ENCODE measurements around the gene PRR5L. TPM values are rescaled to one million over a fixed set of nuclear protein-coding genes. Genes with fewer than 3 reads are reported as not detected.

Gene PRR5L, protein sequence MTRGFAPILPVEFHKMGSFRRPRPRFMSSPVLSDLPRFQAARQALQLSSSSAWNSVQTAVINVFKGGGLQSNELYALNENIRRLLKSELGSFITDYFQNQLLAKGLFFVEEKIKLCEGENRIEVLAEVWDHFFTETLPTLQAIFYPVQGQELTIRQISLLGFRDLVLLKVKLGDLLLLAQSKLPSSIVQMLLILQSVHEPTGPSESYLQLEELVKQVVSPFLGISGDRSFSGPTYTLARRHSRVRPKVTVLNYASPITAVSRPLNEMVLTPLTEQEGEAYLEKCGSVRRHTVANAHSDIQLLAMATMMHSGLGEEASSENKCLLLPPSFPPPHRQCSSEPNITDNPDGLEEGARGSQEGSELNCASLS
- total RNA-seq, result 1.4 and 2.9 TPM in 2 replicates

DNA sequence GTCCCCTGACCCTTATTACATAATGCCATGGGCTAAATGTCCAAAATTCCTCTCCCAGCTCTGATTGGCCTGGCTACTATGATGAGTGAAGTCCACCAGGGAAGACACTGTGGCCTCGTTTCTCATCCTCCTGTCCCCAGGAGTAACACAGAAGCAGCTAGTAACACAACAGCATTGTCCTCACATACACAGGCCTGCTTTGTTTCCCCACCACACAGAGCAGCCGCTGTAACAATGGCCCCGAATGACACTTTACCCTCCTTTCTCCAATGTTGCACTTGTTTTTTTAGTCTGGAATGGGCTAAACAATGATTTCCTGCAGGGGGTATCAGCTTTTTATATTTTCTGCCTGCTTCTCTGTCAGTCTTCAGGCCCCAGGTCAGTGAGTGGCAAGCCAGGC lies at the start of gene PRR5L:
Gene PRR5L (plus strand): TSS at position 363 of the 400 bp plus-strand sequence. CDS start 104,834 bp downstream, outside the sequence.

DNA sequence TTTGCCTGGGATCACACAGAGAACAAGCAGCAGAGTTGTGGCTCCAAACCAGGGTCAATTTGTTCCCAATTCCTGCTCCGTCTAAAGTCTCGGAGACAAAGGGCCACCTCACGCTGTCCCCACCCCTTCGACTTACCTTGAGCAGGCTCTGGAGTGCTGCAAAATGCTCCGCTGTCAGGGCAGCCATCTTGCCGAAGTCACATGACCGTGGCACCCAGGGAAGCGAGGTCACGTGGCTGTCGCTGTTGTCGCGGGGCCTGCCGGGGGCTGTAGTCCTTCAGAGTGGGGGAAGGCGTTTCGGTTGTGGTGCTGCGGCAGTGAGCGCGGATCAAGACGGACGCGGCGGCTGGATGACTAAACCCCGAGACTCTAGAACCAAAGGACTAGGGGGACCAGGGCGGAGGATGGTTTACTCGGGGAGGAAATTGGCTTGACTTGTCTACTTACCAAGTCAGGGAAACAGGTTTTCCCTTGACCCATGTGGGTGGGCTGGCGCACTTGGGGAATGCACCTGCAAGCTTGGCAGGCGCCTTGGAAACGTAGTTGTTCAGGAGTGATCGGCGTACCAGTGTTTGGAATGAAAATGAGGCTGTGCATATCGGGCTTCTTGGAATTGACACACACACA lies 6.7 kb upstream of the PRR5L start, which contains the start of gene COMMD9:
Gene COMMD9 (minus strand): TSS at position 199 of the 627 bp plus-strand sequence. CDS start 12 bp downstream, at position 187.

DNA sequence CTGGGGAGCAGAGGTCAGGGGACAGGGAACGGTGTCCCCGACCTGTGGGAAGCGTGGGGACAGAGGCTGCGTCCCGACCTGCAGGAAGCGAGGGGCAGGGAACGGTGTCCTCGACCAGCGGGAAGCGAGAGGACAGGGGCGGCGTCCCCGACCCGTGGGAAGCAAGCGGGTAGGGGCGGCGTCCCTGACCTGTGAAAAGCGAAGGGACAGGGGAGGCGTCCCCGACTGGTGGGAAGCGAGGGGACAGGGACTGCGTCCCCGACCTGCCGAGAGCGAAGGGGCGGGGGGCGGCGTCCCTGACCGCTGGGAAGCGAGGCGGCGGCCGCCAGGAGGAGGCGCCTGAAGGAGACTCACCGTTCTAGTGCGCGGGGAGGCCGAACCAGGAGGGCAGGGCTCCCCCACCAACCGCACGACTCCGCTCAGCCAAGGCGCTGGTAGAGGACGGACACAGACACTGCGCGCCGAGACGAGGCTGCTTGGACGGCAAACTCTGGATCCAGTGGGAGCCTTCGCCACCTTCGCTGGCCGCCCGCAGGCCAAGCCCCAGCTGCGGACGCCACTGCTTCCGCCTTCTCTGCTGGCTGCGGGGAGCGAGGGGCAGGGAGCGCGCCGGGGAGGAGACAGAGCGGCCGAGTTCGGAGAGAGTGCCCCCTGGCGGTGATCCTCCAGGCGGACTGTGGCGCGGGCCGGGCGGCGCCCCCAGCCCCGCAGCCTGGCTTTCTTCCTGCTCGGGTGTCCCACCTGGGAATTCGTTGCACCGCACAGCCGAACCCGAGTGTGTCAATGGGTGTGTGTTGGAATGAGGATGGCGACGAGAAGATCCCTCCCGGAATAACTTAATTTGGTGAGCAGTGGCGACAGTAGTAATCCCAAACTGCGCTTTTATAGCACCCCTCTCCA lies 213.9 kb downstream of the PRR5L start, which contains the start of gene TRAF6:
Gene TRAF6 (minus strand): TSS at position 579 of the 900 bp plus-strand sequence. CDS start 8,757 bp downstream, outside the sequence.

Small RNA genes lying within 50 kb of the gene (small RNA-seq; reads per million reads assigned to genes)
- gene AC061999.1, result not detected

Other genes with a start within 250 kb of the PRR5L start
- gene COMMD9, start 6.9 kb upstream of the PRR5L start, total RNA-seq, result 38.9 and 39.9 TPM in 2 replicates
- gene TRAF6, start 214.0 kb downstream of the PRR5L start, total RNA-seq, result 7.3 and 10.2 TPM in 2 replicates

Measured in subcutaneous preadipocyte (primary cell).